CD4-positive, CD25-positive, alpha-beta regulatory T cell (primary cell): ENCODE data around the gene ATP6V0D1. TPM values are rescaled to one million over a fixed set of nuclear protein-coding genes. Genes with fewer than 3 reads are reported as not detected.

Experiments
- ATAC-seq, 2 donors: fragments of 150-1000 bp; cut with Tn5 transposase; one replicate each; pipeline ENCODE4 v1.10.0; 2021; ENCODE audit warnings: low read depth in 2 of 2, moderate number of reproducible peaks in 2 of 2, moderate library complexity in 1 of 2
- DNase-seq, 3 donors: peaks; one replicate each; pipeline versions ENCODE4 v3.0.0 to v3.0.0-alpha.2; 2012 to 2022; ENCODE audit warnings: mixed read lengths in 1 of 3
- H3K27ac ChIP-seq: one replicate; pipeline ENCODE4 v1.7.0; 2013; ENCODE audit warnings: mild to moderate bottlenecking, low read length; ENCODE audit not compliant: insufficient read depth, poor library complexity, severe bottlenecking
- H3K27me3 ChIP-seq: one replicate; pipeline ENCODE4 v1.7.0; 2013; ENCODE audit warnings: low read length; ENCODE audit not compliant: control insufficient read depth, insufficient read depth
- H3K36me3 ChIP-seq: one replicate; pipeline ENCODE4 v1.7.0; 2013; ENCODE audit warnings: mild to moderate bottlenecking, low read length, moderate library complexity; ENCODE audit not compliant: control insufficient read depth, insufficient read depth
- H3K4me1 ChIP-seq: 2 replicates; pipeline ENCODE4 v1.7.0; 2013; ENCODE audit warnings: mild to moderate bottlenecking, low read length; ENCODE audit not compliant: insufficient read depth, control insufficient read depth, poor library complexity, severe bottlenecking
- H3K4me3 ChIP-seq: one replicate; pipeline ENCODE4 v1.7.0; 2013; ENCODE audit warnings: low read depth, mild to moderate bottlenecking, low read length, moderate library complexity
- H3K9me3 ChIP-seq, 2 experiments: 1 replicate in 1 of 2; 2 replicates in 1 of 2; pipeline ENCODE4 v1.7.0; 2013; ENCODE audit warnings: low read length in 2 of 2, mild to moderate bottlenecking in 1 of 2, moderate library complexity in 1 of 2; ENCODE audit not compliant: control insufficient read depth in 2 of 2
- H3K27ac Mint-ChIP-seq, 3 donors: one replicate each; pipeline ENCODE4 v1.8.0; 2020 to 2022; ENCODE audit warnings: mild to moderate bottlenecking in 3 of 3, mixed read lengths in 3 of 3, moderate library complexity in 2 of 3
- H3K27me3 Mint-ChIP-seq: one replicate; pipeline ENCODE4 v1.8.0; 2022; ENCODE audit warnings: mild to moderate bottlenecking, mixed read lengths
- H3K36me3 Mint-ChIP-seq: one replicate; pipeline ENCODE4 v1.8.0; 2020; ENCODE audit warnings: mixed read lengths
- H3K4me1 Mint-ChIP-seq, 4 donors: one replicate each; pipeline ENCODE4 v1.8.0; 2020 to 2022; ENCODE audit warnings: mixed read lengths in 4 of 4, mild to moderate bottlenecking in 1 of 4
- H3K4me3 Mint-ChIP-seq, 4 donors: one replicate each; pipeline ENCODE4 v1.8.0; 2020 to 2022; ENCODE audit warnings: mild to moderate bottlenecking in 4 of 4, mixed read lengths in 4 of 4, moderate library complexity in 3 of 4
- H3K9me3 Mint-ChIP-seq, 7 donors: one replicate each; pipeline ENCODE4 v1.8.0; 2020 to 2022; ENCODE audit warnings: mixed read lengths in 7 of 7, mild to moderate bottlenecking in 3 of 7, moderate library complexity in 2 of 7
- polyA plus RNA-seq, 4 donors: library from polyadenylated mRNA; unstranded; fragments of 300-500 nt; fragmentation: Illumina TruSeq; gene quantifications; one replicate each; pipeline ENCODE4 v1.2.3, GENCODE V29; 2021
- total RNA-seq: library from RNA; stranded (reverse); gene quantifications from one replicate; pipeline ENCODE4 v1.2.3, GENCODE V29; 2022

ATP6V0D1 gene
- total and polyA plus RNA-seq, 5 donors from 2014 or later, result 92.5 to 141 (median 127) TPM

GRCh38 chr16:67431775-67432505 lies 49.0 kb downstream of the ATP6V0D1 start:
- peaks cover 46% of the 10 kb centered on the region for H3K27me3 Mint-ChIP-seq
- DNase-seq (no peak), ATAC-seq (no peak)
- peaks cover 4% of the 10 kb centered on the region for H3K36me3 Mint-ChIP-seq
- Histone ChIP-seq H3K36me3 (no peaks in the 10 kb centered on the region), H3K4me1 (peaks cover 14% of the 10 kb centered on the region), H3K27ac (no peak overlapping the region), H3K9me3 (no peaks in the 10 kb centered on the region), H3K27me3 (peaks cover 11% of the 10 kb centered on the region), H3K4me3 (no peak overlapping the region)
- H3K27ac Mint-ChIP-seq, result no peak overlapping the region
- H3K9me3 Mint-ChIP-seq, result peaks cover 0 to 1% (median 0%) of the 10 kb centered on the region in 7 donors
- H3K4me3 Mint-ChIP-seq, result peak overlapping the region in 3 of 4 donors; percentile 62 to 77 (median 77)
- peaks cover 0 to 15% (median 2%) of the 10 kb centered on the region in 4 donors for H3K4me1 Mint-ChIP-seq

GRCh38 chr16:67430977-67431774 lies 49.8 kb downstream of the ATP6V0D1 start, which contains the start of gene HSD11B2:
Gene HSD11B2, plus strand, starts transcription at chr16:67431121. Its CDS starts 128 bp downstream, at chr16:67431249.
- Mint-ChIP-seq H3K36me3 (peaks cover 4% of the 10 kb centered on the region), H3K27ac (no peak within 1 kb of the TSS), H3K27me3 (peaks cover 52% of the 10 kb centered on the region), H3K4me1 (peaks cover 0 to 15% (median 2%) of the 10 kb centered on the region in 4 donors), H3K9me3 (peaks cover 0 to 1% (median 0%) of the 10 kb centered on the region in 7 donors), H3K4me3 (peak within 1 kb of the TSS; percentile 64 to 86 (median 76))
- no peak within 1 kb of the TSS for H3K4me3 ChIP-seq
- peaks cover 11% of the 10 kb centered on the region for H3K27me3 ChIP-seq
- ATAC-seq, result peak in 1 of 2 donors; percentile 31
- H3K4me1 ChIP-seq, result peaks cover 14% of the 10 kb centered on the region
- no peak within 1 kb of the TSS for H3K27ac ChIP-seq
- H3K36me3 ChIP-seq, result no peaks in the 10 kb centered on the region
- no peaks in the 10 kb centered on the region for H3K9me3 ChIP-seq
- DNase-seq, result peak in 1 of 3 donors; percentile 16

GRCh38 chr16:67430504-67430976 lies 50.4 kb downstream of the ATP6V0D1 start:
- Mint-ChIP-seq H3K9me3 (peaks cover 0 to 1% (median 0%) of the 10 kb centered on the region in 7 donors), H3K27me3 (peaks cover 55% of the 10 kb centered on the region), H3K4me3 (peak overlapping the region; percentile 37 to 86 (median 73)), H3K27ac (no peak overlapping the region), H3K36me3 (peaks cover 4% of the 10 kb centered on the region), H3K4me1 (peaks cover 0 to 15% (median 2%) of the 10 kb centered on the region in 4 donors)
- ATAC-seq (peak in 1 of 2 donors; percentile 17), DNase-seq (peak in 1 of 3 donors; percentile 27)
- Histone ChIP-seq H3K4me3 (no peak overlapping the region), H3K9me3 (no peaks in the 10 kb centered on the region), H3K27me3 (peaks cover 11% of the 10 kb centered on the region), H3K36me3 (no peaks in the 10 kb centered on the region), H3K27ac (no peak overlapping the region), H3K4me1 (peaks cover 14% of the 10 kb centered on the region)

GRCh38 chr16:67429799-67430503 lies 51.0 kb downstream of the ATP6V0D1 start:
- Mint-ChIP-seq H3K36me3 (peaks cover 4% of the 10 kb centered on the region), H3K9me3 (peaks cover 0 to 1% (median 0%) of the 10 kb centered on the region in 7 donors), H3K4me3 (peak overlapping the region; percentile 64 to 86 (median 73)), H3K27ac (no peak overlapping the region), H3K4me1 (peaks cover 0 to 15% (median 2%) of the 10 kb centered on the region in 4 donors), H3K27me3 (peaks cover 58% of the 10 kb centered on the region)
- DNase-seq (no peak), ATAC-seq (no peak)
- Histone ChIP-seq H3K27me3 (peaks cover 14% of the 10 kb centered on the region), H3K27ac (no peak overlapping the region), H3K4me3 (no peak overlapping the region), H3K9me3 (no peaks in the 10 kb centered on the region), H3K36me3 (no peaks in the 10 kb centered on the region), H3K4me1 (peaks cover 14% of the 10 kb centered on the region)

GRCh38 chr16:67429053-67429798 lies 51.7 kb downstream of the ATP6V0D1 start:
- no peak for ATAC-seq
- H3K27me3 Mint-ChIP-seq, result peaks cover 60% of the 10 kb centered on the region
- peaks cover 0 to 15% (median 2%) of the 10 kb centered on the region in 4 donors for H3K4me1 Mint-ChIP-seq
- no peak overlapping the region for H3K4me3 ChIP-seq
- H3K4me1 ChIP-seq, result peaks cover 14% of the 10 kb centered on the region
- H3K36me3 Mint-ChIP-seq, result peaks cover 4% of the 10 kb centered on the region
- H3K27me3 ChIP-seq, result peaks cover 14% of the 10 kb centered on the region
- H3K9me3 Mint-ChIP-seq, result peaks cover 0 to 1% (median 0%) of the 10 kb centered on the region in 7 donors
- peak overlapping the region; percentile 44 to 69 (median 56) for H3K4me3 Mint-ChIP-seq
- H3K27ac Mint-ChIP-seq, result no peak overlapping the region
- no peak for DNase-seq
- H3K27ac ChIP-seq, result no peak overlapping the region
- no peaks in the 10 kb centered on the region for H3K36me3 ChIP-seq
- H3K9me3 ChIP-seq, result no peaks in the 10 kb centered on the region

GRCh38 chr16:67428146-67428731 lies 52.7 kb downstream of the ATP6V0D1 start:
- Mint-ChIP-seq H3K27ac (no peak overlapping the region), H3K27me3 (peaks cover 67% of the 10 kb centered on the region), H3K9me3 (peaks cover 0 to 1% (median 0%) of the 10 kb centered on the region in 7 donors), H3K4me3 (no peak overlapping the region), H3K4me1 (peaks cover 0 to 15% (median 2%) of the 10 kb centered on the region in 4 donors), H3K36me3 (peaks cover 4% of the 10 kb centered on the region)
- Histone ChIP-seq H3K4me3 (no peak overlapping the region), H3K27me3 (peaks cover 14% of the 10 kb centered on the region), H3K4me1 (peaks cover 14% of the 10 kb centered on the region), H3K36me3 (no peaks in the 10 kb centered on the region), H3K27ac (no peak overlapping the region), H3K9me3 (no peaks in the 10 kb centered on the region)
- peak in 2 of 3 donors; percentile 19 to 45 for DNase-seq
- peak; percentile 27 to 43 for ATAC-seq
